Gastroesophageal sphincter (tissue), 4 donors: Measurements from ENCODE around the gene CD93. TPM values are rescaled to one million over a fixed set of nuclear protein-coding genes. Genes with fewer than 3 reads are reported as not detected.

Experiments
- ATAC-seq: fragments of 150-250 bp; one replicate; pipeline ENCODE4 v1.9.1; 2016; ENCODE audit warnings: mild to moderate bottlenecking, moderate library complexity
- H3K27ac ChIP-seq, 4 donors: fragments of 200-600 bp; sonication (generic) in 3 of 4; 1 replicate in 3 of 4; 2 replicates in 1 of 4; pipeline ENCODE4 v1.5.1; 2016 to 2019
- H3K27me3 ChIP-seq: fragments of 200-600 bp; sonication (generic); one replicate; pipeline ENCODE4 v1.5.1; 2019
- H3K36me3 ChIP-seq, 2 donors: fragments of 200-600 bp; sonication (generic); one replicate each; pipeline ENCODE4 v1.5.1; 2019; ENCODE audit warnings: control low read depth in 1 of 2
- H3K4me1 ChIP-seq, 3 donors: fragments of 200-600 bp; sonication (generic); 1 replicate in 2 of 3; 2 replicates in 1 of 3; pipeline ENCODE4 v1.5.1; 2016 to 2019; ENCODE audit warnings: control low read depth in 2 of 3
- H3K4me3 ChIP-seq, 2 donors: fragments of 200-600 bp; sonication (generic); one replicate each; pipeline ENCODE4 v1.5.1; 2019; ENCODE audit warnings: mild to moderate bottlenecking in 1 of 2, moderate library complexity in 1 of 2
- H3K9me3 ChIP-seq, 3 donors: fragments of 200-600 bp; sonication (generic); one replicate each; pipeline ENCODE4 v1.5.1; 2017 to 2019; ENCODE audit warnings: control low read depth in 2 of 3
- EP300 ChIP-seq: sonication (generic); formaldehyde crosslinking; IDR thresholded peaks from one replicate; pipeline ENCODE4 v1.6.1; 2017; ENCODE audit warnings: antibody characterized with exemption, mild to moderate bottlenecking
- POLR2A ChIP-seq, 2 donors: fragments of 450-650 bp; IDR thresholded peaks; one replicate each; pipeline ENCODE4 v1.6.1; 2017; ENCODE audit warnings: antibody characterized with exemption in 2 of 2, mild to moderate bottlenecking in 2 of 2, moderate library complexity in 1 of 2
- POLR2AphosphoS5 ChIP-seq: sonication (generic); formaldehyde crosslinking; IDR thresholded peaks from one replicate; pipeline ENCODE4 v1.6.1; 2017; ENCODE audit warnings: antibody characterized with exemption
- WGBS, 2 donors: methylation state at CpG; one replicate each; pipeline ENCODE4 v1.1.5; 2018; ENCODE audit warnings: low coverage in 1 of 2; 5-methylcytosine and 5-hydroxymethylcytosine counted together
- total RNA-seq, 4 donors: library from RNA; depleted of rRNA; stranded (reverse); fragments of >200 nt; gene quantifications; one replicate each; pipeline ENCODE4 v1.1.0, GENCODE V29; 2016
- TF ChIP-seq, protein P1 (sequence below), 4 experiments: fragments of 200-600 bp in 2 of 4; fragments of 450-650 bp in 2 of 4; sonication (generic) in 1 of 4; IDR thresholded peaks; one replicate each; pipeline ENCODE4 v1.5.1; 2017 to 2019; ENCODE audit warnings: antibody characterized with exemption in 4 of 4, mild to moderate bottlenecking in 2 of 4, moderate library complexity in 2 of 4

CD93 gene
- total RNA-seq, 4 donors from 2014 or later, result 20.4 to 75.4 (median 47.2) TPM

DNA sequence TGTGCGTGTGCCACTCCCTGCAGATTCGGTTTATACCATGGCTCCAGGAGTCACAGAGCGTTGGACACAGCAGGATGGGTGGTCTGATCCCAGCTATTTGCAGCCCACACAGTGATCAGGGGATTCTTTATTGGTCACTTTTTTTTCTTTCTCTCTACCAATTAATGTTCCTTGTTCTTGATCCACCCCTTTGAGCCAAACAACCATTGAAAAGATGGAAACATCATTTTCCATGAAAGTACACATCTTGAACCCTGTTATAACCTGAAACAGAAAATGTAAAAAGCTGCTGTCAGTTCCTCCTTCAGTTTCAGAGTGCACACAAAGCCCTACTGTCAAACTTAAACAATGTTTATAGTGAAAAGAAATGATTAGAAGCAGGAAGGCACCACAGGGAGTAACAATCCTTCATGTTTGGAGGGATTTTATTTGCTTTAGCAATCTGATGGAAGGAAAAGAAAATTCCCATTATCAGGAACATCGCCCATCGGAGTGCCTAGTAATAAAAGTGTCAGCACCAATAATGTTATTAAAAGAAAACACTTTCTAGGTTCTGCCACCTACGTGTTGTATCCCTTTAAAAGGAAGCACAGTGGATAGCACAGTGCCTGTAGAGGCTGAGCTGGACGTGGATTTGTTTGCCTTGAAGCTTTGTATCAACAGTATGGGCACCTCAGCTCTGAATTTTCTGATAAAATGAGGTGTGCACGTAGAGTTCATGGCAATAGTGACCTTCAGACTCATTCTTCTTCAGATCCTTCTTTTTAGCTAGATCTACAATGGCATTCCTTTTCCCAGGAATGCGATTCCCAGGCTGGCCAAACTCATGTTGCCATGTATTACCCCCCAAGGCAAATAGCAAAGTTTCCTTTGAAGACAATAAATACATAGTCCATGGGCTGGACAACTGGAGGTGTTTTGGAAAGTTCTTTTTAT is 20.6 kb downstream of the CD93 start:
- peaks cover 7% of the 10 kb centered on the region for H3K27me3 ChIP-seq
- no peaks in the 10 kb centered on the region for H3K36me3 ChIP-seq
- H3K9me3 ChIP-seq, result no peaks in the 10 kb centered on the region
- TF ChIP-seq EP300 (no peak), POLR2A (IDR thresholded peaks at IDR 0.05) (no peak), POLR2AphosphoS5 (no peak)
- TF ChIP-seq, protein P1, sequence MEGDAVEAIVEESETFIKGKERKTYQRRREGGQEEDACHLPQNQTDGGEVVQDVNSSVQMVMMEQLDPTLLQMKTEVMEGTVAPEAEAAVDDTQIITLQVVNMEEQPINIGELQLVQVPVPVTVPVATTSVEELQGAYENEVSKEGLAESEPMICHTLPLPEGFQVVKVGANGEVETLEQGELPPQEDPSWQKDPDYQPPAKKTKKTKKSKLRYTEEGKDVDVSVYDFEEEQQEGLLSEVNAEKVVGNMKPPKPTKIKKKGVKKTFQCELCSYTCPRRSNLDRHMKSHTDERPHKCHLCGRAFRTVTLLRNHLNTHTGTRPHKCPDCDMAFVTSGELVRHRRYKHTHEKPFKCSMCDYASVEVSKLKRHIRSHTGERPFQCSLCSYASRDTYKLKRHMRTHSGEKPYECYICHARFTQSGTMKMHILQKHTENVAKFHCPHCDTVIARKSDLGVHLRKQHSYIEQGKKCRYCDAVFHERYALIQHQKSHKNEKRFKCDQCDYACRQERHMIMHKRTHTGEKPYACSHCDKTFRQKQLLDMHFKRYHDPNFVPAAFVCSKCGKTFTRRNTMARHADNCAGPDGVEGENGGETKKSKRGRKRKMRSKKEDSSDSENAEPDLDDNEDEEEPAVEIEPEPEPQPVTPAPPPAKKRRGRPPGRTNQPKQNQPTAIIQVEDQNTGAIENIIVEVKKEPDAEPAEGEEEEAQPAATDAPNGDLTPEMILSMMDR (IDR thresholded peaks at IDR 0.05), result no peak
- no peak overlapping the region for H3K27ac ChIP-seq
- ATAC-seq, result no peak
- H3K4me3 ChIP-seq, result no peak overlapping the region
- H3K4me1 ChIP-seq, result peaks cover 0 to 25% (median 18%) of the 10 kb centered on the region in 3 donors
- WGBS, 2 donors, result 81 to 87% methylated on average over 7 to 9 of the region's 9 CpGs

DNA sequence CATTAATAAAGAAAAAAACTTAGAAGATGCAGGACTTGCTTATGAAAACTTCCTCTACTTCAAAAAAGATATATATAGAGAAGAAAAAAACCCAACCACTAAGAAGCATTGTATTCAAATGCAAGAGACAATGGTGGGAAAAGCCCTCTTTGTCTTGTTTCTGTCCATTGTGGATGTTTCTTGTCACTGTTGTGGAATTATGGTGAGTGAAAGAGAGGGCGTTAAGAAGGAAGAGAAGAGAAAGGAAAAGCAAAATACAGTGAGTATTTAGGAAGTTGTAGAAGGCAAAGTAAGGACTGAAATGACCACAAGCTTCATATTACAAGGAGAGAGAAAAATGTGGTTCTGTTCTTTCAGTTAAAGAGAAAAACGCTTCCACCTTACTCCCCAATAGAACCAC is 22.5 kb downstream of the CD93 start:
- TF ChIP-seq POLR2A (IDR thresholded peaks at IDR 0.05), result no peak
- no peak for TF ChIP-seq POLR2AphosphoS5
- TF ChIP-seq EP300, result no peak
- no peak for ATAC-seq
- H3K27ac ChIP-seq, result no peak overlapping the region
- WGBS, 2 donors, result 65 to 76% methylated on average over 2 of the region's 2 CpGs
- H3K27me3 ChIP-seq, result peaks cover 7% of the 10 kb centered on the region
- H3K9me3 ChIP-seq, result no peaks in the 10 kb centered on the region
- peaks cover 0 to 37% (median 26%) of the 10 kb centered on the region in 3 donors for H3K4me1 ChIP-seq
- no peak overlapping the region for H3K4me3 ChIP-seq
- H3K36me3 ChIP-seq, result no peaks in the 10 kb centered on the region

DNA sequence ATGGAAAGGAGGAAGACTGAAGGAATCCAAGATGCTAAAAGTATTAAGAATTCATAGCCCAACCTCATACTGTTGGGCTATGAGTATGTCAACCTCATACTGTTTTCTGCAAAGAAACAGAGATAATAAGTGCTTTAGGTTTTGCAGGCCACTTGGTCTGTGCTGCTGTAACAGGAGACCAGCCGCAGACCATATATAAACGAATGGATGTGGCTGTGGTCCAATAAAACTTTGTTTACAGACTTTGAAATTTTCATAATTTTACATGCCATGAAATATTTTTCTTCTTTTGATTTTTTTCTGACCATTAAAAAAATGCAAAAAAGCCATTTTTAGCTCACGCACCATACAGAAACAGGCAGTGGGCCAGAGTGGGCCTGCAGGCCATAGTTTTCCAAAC is 23.0 kb downstream of the CD93 start:
- Histone ChIP-seq H3K4me1 (peaks cover 0 to 37% (median 26%) of the 10 kb centered on the region in 3 donors), H3K36me3 (no peaks in the 10 kb centered on the region), H3K27ac (no peak overlapping the region), H3K27me3 (peaks cover 7% of the 10 kb centered on the region), H3K9me3 (no peaks in the 10 kb centered on the region), H3K4me3 (no peak overlapping the region)
- 78 to 81% methylated on average over 3 of the region's 3 CpGs for WGBS, 2 donors
- no peak for ATAC-seq
- TF ChIP-seq, protein P1 (IDR thresholded peaks at IDR 0.05), result no peak
- no peak for TF ChIP-seq POLR2AphosphoS5
- TF ChIP-seq EP300, result no peak
- no peak for TF ChIP-seq POLR2A (IDR thresholded peaks at IDR 0.05)

DNA sequence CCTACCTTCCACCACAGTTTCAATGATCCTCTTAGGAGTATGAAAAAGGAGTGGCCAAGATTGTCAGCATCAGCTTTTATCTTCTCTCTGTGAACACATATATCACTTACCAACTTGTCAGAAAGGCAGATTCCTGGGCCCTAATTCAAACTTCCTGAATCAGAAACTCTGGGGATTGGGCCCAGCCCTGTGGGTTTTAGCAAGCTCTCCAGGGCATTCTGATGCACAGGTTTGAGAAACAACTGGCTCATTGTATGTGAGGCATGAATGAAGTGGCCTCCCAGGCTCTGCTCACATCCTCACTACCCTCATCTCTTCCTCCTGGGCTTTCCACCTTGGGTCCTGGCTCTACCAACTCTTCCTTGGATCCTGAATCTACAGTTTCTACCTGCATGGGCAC is 23.5 kb downstream of the CD93 start:
- H3K27ac ChIP-seq, result no peak overlapping the region
- no peak for ATAC-seq
- no peak for TF ChIP-seq POLR2A (IDR thresholded peaks at IDR 0.05)
- TF ChIP-seq EP300, result no peak
- TF ChIP-seq, protein P1 (IDR thresholded peaks at IDR 0.05), result no peak
- TF ChIP-seq POLR2AphosphoS5, result no peak
- no peak overlapping the region for H3K4me3 ChIP-seq
- peaks cover 0 to 37% (median 26%) of the 10 kb centered on the region in 3 donors for H3K4me1 ChIP-seq
- no peaks in the 10 kb centered on the region for H3K36me3 ChIP-seq
- peaks cover 7% of the 10 kb centered on the region for H3K27me3 ChIP-seq
- H3K9me3 ChIP-seq, result no peaks in the 10 kb centered on the region

DNA sequence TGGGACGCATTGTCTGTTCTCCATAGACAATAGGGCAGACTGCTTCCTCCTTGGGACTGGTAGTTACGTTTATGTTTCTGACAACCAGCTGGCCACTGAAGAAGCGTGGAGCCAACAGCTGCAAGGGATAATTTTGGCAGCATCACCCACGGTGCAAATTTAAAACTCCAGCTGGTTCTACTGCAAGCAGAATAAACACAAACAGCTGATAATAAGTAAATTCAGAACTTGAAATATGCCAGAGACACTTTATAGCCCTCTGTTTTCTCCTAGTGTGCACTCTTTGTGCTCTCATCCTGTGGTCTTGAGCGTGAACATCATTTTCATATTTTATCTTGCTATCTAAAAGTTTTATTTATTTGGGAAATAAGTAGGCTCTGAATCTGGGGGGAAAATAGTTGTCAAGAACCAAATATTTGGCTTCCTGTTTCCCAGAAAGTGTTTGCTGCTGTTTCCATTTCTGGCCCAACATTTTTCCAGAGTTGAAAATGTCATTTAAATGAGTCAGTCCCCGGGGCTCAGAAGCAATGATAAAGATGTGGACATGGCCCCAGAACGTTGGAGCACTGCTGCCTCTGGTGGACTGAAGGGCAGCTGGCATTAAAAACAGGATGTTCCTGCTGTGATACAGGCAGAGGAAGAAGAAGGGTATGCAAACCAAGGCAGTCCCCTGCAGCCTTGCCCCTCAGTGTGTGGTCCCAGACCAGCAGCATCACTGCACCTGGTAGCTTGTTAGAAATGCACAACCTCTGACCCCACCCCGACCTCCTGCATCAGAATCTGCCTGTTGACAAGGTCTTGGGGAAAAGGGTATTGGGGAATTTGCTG is 24.2 kb downstream of the CD93 start:
- H3K36me3 ChIP-seq, result no peaks in the 10 kb centered on the region
- peak; percentile 83 for ATAC-seq
- H3K4me3 ChIP-seq, result no peak overlapping the region
- no peaks in the 10 kb centered on the region for H3K9me3 ChIP-seq
- peak; percentile 36 for TF ChIP-seq POLR2AphosphoS5
- no peak for TF ChIP-seq EP300
- TF ChIP-seq, protein P1 (IDR thresholded peaks at IDR 0.05), result peak in 3 of 4 experiments; percentile 6 to 53 (median 47)
- TF ChIP-seq POLR2A (IDR thresholded peaks at IDR 0.05), result no peak
- H3K4me1 ChIP-seq, result peaks cover 0 to 37% (median 26%) of the 10 kb centered on the region in 3 donors
- peak overlapping the region; percentile 12 to 76 (median 65) for H3K27ac ChIP-seq
- peaks cover 7% of the 10 kb centered on the region for H3K27me3 ChIP-seq
- WGBS, 2 donors, result 4 to 10% methylated on average over 4 to 8 of the region's 8 CpGs
